ENCODE measurements around the gene PPP2R2B. TPM values are rescaled to one million over a fixed set of nuclear protein-coding genes. Genes with fewer than 3 reads are reported as not detected.

The PPP2R2B gene
- total RNA-seq, 1 experiment from 2014 or later, result 20.3 TPM

GRCh38 chr5:146623009-146623408, 255.5 kb downstream of the PPP2R2B start:
- no peak for TF ChIP-seq STAT6 (CRISPR knock-in tag; conservative IDR thresholded peaks at IDR 0.05; ENCODE audit: low read depth)
- no peak for TF ChIP-seq ATF6 (CRISPR knock-in tag; IDR thresholded peaks at IDR 0.05)
- no peak for TF ChIP-seq AFF4 (CRISPR knock-in tag; IDR thresholded peaks at IDR 0.05; ENCODE audit: borderline replicate concordance)
- no peak for TF ChIP-seq JUN (CRISPR knock-in tag; IDR thresholded peaks at IDR 0.05)
- no peak for TF ChIP-seq FOXK1 (CRISPR knock-in tag; IDR thresholded peaks at IDR 0.05)
- no peak for TF ChIP-seq ZNF671 (CRISPR knock-in tag; IDR thresholded peaks at IDR 0.05)
- no peak for TF ChIP-seq CREB1 (CRISPR knock-in tag; IDR thresholded peaks at IDR 0.05)
- no peak for TF ChIP-seq ZNF423 (CRISPR knock-in tag; IDR thresholded peaks at IDR 0.05)
- TF ChIP-seq TEAD4 (CRISPR knock-in tag; IDR thresholded peaks at IDR 0.05), result no peak
- no peak for TF ChIP-seq NR1H2 (CRISPR knock-in tag; IDR thresholded peaks at IDR 0.05)
- no peak for TF ChIP-seq OVOL2 (CRISPR knock-in tag; IDR thresholded peaks at IDR 0.05; ENCODE audit: borderline replicate concordance)
- no peak for TF ChIP-seq USF2 (CRISPR knock-in tag; IDR thresholded peaks at IDR 0.05)
- TF ChIP-seq MYBL2 (CRISPR knock-in tag; IDR thresholded peaks at IDR 0.05), result no peak
- TF ChIP-seq NR2C2 (CRISPR knock-in tag; IDR thresholded peaks at IDR 0.05), result no peak
- TF ChIP-seq ATF1 (CRISPR knock-in tag; IDR thresholded peaks at IDR 0.05), result no peak
- no peak for TF ChIP-seq ZNF396 (CRISPR knock-in tag; IDR thresholded peaks at IDR 0.05; ENCODE audit: borderline replicate concordance)
- no peak for TF ChIP-seq CDX4 (CRISPR knock-in tag; IDR thresholded peaks at IDR 0.05; ENCODE audit: borderline replicate concordance)
- TF ChIP-seq USF1 (CRISPR knock-in tag; IDR thresholded peaks at IDR 0.05), result no peak
- no peak for TF ChIP-seq ATF3 (CRISPR knock-in tag; conservative IDR thresholded peaks at IDR 0.05)
- TF ChIP-seq FOXJ3 (CRISPR knock-in tag; IDR thresholded peaks at IDR 0.05; ENCODE audit: borderline replicate concordance), result no peak
- ChIA-PET CTCF (interaction anchor here (0.7 to 2.1 kb wide), 7 partner anchors 10 to 566 kb away, joined by 3 to 8 read pairs (median 4); no protein-coding TSS in a partner anchor), POLR2A (no interaction called here)
- DNase-seq (ENCODE audit: low spot score), result no peak
- Mint-ChIP-seq H3K4me1 (peaks cover 20% of the 10 kb centered on the region), H3K27ac (no peak overlapping the region), H3K4me3 (no peak overlapping the region), H3K27me3 (ENCODE audit: low read depth) (no peaks in the 10 kb centered on the region), H3K9me3 (peaks cover 12% of the 10 kb centered on the region), H3K36me3 (peaks cover 11% of the 10 kb centered on the region)
- no peak for ATAC-seq
